ENCODE results near the gene HDHD5.

DNA sequence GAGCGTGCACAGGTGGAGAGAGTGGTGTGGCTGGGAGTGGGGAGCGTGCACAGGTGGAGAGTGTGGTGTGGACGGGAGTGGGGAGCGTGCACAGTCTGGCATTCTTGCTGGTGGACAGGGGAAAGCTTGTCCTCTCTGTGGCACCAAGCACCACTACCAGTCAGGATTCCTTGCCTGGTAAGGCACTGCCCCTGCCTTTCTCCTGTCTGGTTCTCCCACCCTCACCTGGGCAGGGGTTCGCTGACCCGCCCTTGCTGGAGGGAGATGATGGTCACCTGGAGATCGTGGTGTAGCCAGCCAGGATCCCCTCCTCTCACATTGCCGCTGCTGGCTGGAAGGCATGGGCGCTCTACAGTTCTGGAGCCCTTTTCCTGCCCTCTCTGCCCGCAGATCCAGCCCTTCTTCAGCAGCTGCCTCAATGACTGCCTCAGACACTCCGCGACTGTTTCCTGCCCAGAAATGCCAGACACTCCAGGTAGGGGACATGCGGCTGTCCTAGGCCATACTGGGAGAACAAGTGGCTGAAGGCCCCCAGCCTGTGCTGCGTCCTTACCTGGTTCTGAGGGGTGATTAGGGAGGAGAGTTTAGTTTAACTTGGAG lies 54.6 kb downstream of the HDHD5 start:
- no peak for TF ChIP-seq POLR2A (IDR thresholded peaks at IDR 0.05)
- TF ChIP-seq, protein P1, sequence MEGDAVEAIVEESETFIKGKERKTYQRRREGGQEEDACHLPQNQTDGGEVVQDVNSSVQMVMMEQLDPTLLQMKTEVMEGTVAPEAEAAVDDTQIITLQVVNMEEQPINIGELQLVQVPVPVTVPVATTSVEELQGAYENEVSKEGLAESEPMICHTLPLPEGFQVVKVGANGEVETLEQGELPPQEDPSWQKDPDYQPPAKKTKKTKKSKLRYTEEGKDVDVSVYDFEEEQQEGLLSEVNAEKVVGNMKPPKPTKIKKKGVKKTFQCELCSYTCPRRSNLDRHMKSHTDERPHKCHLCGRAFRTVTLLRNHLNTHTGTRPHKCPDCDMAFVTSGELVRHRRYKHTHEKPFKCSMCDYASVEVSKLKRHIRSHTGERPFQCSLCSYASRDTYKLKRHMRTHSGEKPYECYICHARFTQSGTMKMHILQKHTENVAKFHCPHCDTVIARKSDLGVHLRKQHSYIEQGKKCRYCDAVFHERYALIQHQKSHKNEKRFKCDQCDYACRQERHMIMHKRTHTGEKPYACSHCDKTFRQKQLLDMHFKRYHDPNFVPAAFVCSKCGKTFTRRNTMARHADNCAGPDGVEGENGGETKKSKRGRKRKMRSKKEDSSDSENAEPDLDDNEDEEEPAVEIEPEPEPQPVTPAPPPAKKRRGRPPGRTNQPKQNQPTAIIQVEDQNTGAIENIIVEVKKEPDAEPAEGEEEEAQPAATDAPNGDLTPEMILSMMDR (IDR thresholded peaks at IDR 0.05): no peak

All from thyroid gland (tissue), 4 donors.